ENCODE measurements around the gene VARS1.
"Not testable (repeated sequence)": the region's sequence is repeated elsewhere in the genome, so short reads cannot be mapped to it uniquely, and the experiment has no call there.

Gene VARS1

DNA sequence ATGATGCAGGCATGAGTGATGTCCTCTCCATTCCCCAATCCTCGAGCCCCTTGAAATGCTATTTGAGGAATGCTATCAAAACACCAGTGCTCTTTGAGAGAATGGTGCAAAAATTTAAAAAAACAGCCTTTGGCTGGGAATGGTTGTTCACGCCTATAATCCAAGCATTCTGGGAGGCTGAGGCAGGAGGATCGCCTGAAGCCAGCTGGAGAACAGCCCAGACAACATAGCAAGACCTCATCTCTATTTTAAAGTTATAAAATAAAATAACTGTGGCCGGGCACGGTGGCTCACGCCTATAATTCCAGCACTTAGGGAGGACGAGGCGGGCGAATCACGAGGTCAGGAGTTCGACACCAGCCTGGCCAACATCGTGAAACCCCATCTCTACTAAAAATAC is 4.2 kb upstream of the VARS1 start:
- TF ChIP-seq, protein P1, sequence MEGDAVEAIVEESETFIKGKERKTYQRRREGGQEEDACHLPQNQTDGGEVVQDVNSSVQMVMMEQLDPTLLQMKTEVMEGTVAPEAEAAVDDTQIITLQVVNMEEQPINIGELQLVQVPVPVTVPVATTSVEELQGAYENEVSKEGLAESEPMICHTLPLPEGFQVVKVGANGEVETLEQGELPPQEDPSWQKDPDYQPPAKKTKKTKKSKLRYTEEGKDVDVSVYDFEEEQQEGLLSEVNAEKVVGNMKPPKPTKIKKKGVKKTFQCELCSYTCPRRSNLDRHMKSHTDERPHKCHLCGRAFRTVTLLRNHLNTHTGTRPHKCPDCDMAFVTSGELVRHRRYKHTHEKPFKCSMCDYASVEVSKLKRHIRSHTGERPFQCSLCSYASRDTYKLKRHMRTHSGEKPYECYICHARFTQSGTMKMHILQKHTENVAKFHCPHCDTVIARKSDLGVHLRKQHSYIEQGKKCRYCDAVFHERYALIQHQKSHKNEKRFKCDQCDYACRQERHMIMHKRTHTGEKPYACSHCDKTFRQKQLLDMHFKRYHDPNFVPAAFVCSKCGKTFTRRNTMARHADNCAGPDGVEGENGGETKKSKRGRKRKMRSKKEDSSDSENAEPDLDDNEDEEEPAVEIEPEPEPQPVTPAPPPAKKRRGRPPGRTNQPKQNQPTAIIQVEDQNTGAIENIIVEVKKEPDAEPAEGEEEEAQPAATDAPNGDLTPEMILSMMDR (IDR thresholded peaks at IDR 0.05; ENCODE audit: low read depth, low read length) = no peak
- no peak for DNase-seq (ENCODE audit: extremely low read depth, low read depth)

DNA sequence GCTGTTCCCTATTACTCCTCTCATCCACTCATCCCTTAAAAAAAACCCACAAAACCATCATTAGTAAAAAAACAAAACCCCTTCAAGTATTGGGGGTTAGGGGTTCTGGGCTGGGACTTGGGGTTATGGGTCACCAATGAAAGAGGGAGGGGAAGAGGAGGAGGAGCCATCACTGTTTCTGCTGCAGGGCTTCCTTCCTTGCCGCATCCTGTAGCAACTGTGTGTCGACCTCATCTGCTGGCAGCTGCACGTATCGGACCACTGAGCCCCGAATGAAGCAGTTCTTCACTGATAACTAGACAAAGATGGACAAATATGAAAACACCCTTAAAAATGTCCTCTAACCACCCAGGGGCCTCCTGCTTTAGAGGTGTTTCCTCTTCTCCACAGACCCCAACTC is 2.0 kb upstream of the VARS1 start:
- no peak for DNase-seq (ENCODE audit: extremely low read depth, low read depth)
- TF ChIP-seq, protein P1 (IDR thresholded peaks at IDR 0.05; ENCODE audit: low read depth, low read length) = no peak

DNA sequence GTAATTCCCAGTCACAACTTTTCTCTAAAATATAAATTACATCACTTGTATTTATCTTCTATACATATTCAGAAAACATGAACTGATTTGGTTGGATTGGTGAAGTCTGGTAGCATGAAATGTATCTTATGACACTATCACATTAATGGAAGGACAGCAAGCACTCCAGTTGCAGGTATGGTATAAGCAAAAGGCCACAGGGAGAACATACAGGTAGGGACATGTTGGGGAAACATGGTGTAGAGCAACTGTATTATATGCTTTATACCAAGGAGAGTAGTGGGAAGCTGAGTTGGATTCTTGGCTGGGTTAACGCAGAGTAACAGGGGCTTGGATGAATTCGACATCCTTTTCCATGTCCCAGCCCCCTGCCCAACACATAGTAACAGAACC is 1.4 kb upstream of the VARS1 start:
- TF ChIP-seq, protein P1 (IDR thresholded peaks at IDR 0.05; ENCODE audit: low read depth, low read length) = no peak

DNA sequence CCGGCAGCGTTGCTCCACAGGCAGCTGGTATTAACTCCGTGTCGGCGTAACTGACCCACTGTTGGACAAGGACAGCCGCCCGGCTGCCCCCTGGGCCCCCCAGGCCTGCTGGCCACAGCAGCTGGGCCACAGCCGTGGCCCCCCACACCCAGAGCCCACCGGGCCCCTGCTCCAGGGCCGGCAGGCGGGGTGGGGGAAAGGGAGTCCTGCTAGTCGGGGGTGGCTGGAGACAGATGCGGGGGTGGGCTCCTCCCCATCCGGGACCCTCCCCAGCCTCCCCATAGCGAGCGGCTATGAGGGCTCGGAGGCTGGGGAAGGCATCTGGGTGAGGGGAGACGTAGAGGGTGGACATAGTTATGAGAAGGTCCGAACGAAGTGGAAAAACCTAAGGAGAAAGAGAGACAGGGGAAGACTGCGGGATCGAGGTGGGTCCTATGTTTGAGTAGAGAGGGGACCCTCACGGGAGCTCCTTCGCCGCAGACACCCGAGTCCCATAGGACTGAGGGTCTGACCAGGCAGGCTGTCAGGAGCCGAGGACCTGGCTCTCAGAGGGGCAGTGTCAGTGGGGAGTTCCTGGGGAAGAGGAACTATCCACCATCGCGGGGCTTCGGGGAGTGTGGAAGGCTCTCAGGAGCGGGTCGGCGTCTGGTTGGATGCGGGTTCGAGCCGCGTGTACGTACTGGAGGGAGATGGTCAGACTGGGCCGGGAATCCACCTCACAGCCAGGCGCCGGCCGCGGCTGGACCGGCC is 511 bp downstream of the VARS1 start:
- TF ChIP-seq, protein P1 (IDR thresholded peaks at IDR 0.05; ENCODE audit: low read depth, low read length) = no peak
- DNase-seq (ENCODE audit: extremely low read depth, low read depth) = no peak

More for the DNA sequence above, 1.4 kb upstream of the VARS1 start:
- DNase-seq (ENCODE audit: extremely low read depth, low read depth) = no peak

DNA sequence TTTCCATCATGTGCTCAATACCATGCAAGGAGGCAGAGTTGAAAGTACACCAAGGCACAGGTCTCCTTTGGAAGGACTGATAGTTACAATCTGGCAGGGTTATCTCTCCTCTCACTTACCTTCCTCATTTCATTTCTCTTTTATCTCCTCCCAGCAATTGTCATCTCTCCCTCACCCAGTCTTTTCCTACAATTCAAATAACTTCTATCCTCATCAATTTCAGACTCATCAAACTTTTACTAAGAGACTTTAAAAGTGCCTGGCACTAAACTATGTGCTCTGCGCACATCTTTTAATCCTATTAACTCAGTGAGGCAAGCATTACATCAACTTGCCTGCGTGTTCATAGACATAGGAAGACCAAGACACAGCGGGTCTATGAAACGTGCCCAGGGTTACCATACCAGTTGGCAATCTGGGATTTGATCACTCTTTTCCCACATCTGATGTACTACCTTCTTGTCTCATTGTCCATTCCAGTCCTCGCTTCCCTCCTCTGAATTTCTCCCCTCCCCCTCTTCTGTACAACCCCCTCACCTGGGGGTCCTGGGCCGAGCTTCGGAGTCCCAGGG is 1.2 kb downstream of the VARS1 start:
- no peak for DNase-seq (ENCODE audit: extremely low read depth, low read depth)
- TF ChIP-seq, protein P1 (IDR thresholded peaks at IDR 0.05; ENCODE audit: low read depth, low read length) = no peak

DNA sequence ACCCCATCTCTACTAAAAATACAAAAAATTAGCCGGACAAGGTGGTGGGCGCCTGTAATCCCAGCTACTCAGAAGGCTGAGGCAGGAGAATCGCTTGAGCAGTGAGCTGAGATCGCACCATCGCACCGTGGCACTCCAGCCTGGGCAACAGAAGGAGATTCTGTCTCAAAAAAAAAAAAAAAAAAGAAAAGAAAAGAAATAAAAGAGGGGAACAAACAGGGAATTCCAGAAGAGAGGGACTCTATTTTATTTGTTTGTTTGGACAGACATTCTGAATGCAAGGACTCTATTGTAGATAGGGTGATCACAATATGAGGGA is 1.7 kb downstream of the VARS1 start:
- DNase-seq (ENCODE audit: extremely low read depth, low read depth) = not testable (repeated sequence)

DNA sequence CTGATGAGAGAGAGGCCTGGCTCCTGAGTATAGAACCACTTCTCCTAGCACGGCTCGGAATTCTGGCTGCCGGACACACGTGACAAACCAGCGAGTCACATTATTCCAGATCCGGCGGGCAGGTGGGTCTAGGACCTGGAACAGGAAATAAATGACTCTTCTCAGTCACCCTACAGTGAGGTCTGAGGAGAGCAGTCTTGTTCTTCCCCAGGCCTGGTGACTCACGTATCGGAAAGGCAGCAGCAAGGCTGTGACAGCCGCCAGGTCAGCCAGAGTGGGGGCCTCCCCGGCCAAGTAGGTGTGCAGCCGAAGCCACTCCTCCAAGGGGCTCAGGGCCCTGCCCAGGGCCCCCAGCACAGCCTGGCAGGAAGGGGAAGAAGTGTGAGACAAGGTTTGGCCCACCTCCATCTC is 2.8 kb downstream of the VARS1 start:
- DNase-seq (ENCODE audit: extremely low read depth, low read depth) = no peak
- TF ChIP-seq, protein P1 (IDR thresholded peaks at IDR 0.05; ENCODE audit: low read depth, low read length) = no peak

DNA sequence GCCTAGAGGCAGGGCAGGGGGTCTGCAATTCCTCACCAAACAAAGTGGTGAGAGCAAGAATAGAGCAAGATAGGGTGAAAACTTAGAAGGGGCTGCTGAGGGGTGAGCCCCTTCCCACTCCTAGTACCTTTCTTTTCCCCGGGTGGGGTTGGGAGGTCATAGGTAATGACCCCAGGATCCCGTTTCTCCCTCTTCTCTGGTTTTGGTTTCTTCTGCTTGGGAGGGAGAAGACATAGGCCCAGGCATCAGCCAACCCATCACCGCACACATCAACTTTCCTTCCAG is 3.5 kb downstream of the VARS1 start:
- no peak for DNase-seq (ENCODE audit: extremely low read depth, low read depth)
- TF ChIP-seq, protein P1 (IDR thresholded peaks at IDR 0.05; ENCODE audit: low read depth, low read length) = no peak

All from AG09319 (cell line).